Right lobe of liver (tissue), 4 donors: ENCODE data around the gene TRPM6.

Experiments
- CTCF ChIP-seq, 4 donors: fragments of 200-600 bp in 3 of 4; fragments of 450-650 bp in 1 of 4; IDR thresholded peaks; one replicate each; pipeline versions ENCODE4 v1.5.1 to v1.8.0; 2016 to 2022; ENCODE audit warnings: antibody characterized with exemption in 4 of 4, mild to moderate bottlenecking in 2 of 4
- POLR2A ChIP-seq: fragments of 450-650 bp; IDR thresholded peaks from one replicate; pipeline ENCODE4 v1.6.1; 2017; ENCODE audit warnings: antibody characterized with exemption, mild to moderate bottlenecking
- donor health status: DM: no; HTN: no; CAD: no.
- donor health status: DM: no; HTN: no; CAD: no.
- donor health status: DM: no; HTN: yes; CAD: no.

- TF ChIP-seq POLR2A (no peak), CTCF (IDR thresholded peaks at IDR 0.05) (no peak)
Measured at GRCh38 chr9:74795081-74795480, 92.6 kb downstream of the TRPM6 start.
